ENCODE measurements around the gene ALDOB.

ALDOB gene

GRCh38 chr9:101433229-101433628, 2.3 kb downstream of the ALDOB start:
- TF ChIP-seq REST (tag by site-specific recombination; IDR thresholded peaks at IDR 0.05): no peak
- no peak for TF ChIP-seq ZBTB26 (tag by site-specific recombination; optimal IDR thresholded peaks at IDR 0.05)
- no peak for TF ChIP-seq ZNF530 (tag by site-specific recombination; IDR thresholded peaks at IDR 0.05; ENCODE audit: low read depth)
- no peak for TF ChIP-seq ZNF174 (tag by site-specific recombination; IDR thresholded peaks at IDR 0.05)
- TF ChIP-seq ZNF148 (tag by site-specific recombination; IDR thresholded peaks at IDR 0.05; ENCODE audit: borderline replicate concordance): no peak
- TF ChIP-seq TCF7L2 (IDR thresholded peaks at IDR 0.05; ENCODE audit: borderline replicate concordance, low read depth, low read length): no peak
- no peak for TF ChIP-seq BCL6B (tag by site-specific recombination; IDR thresholded peaks at IDR 0.05)
- no peak for TF ChIP-seq ZNF404 (tag by site-specific recombination; IDR thresholded peaks at IDR 0.05)
- TF ChIP-seq ZFP3 (tag by site-specific recombination; IDR thresholded peaks at IDR 0.05; ENCODE audit: low read depth): no peak
- TF ChIP-seq ZNF623 (tag by site-specific recombination; IDR thresholded peaks at IDR 0.05): no peak
- Histone ChIP-seq H3K27ac (ENCODE audit: extremely low read depth, low read depth, low read length) (no peak overlapping the region), H3K9me3 (ENCODE audit: control insufficient read depth, insufficient read depth, low read depth, low read length) (no peaks in the 10 kb centered on the region), H3K4me1 (ENCODE audit: control insufficient read depth, insufficient read depth, low read length) (no peaks in the 10 kb centered on the region), H3K4me3 (ENCODE audit: low read depth, low read length) (no peak overlapping the region), H3K36me3 (ENCODE audit: control insufficient read depth in 2 of 2, insufficient read depth in 1 of 2, low read length in 2 of 2) (no peaks in the 10 kb centered on the region)
- POLR2A ChIA-PET: no interaction called here
- CTCF ChIA-PET: interaction anchor here (0.6 to 1.7 kb wide), 3 partner anchors 16 to 200 kb away, joined by 4 to 14 read pairs (median 6); no protein-coding TSS in a partner anchor

GRCh38 chr9:101432740-101433139, 2.8 kb downstream of the ALDOB start:
- no peak overlapping the region for H3K4me3 ChIP-seq (ENCODE audit: low read depth, low read length)
- ChIA-PET POLR2A (no interaction called here), CTCF (interaction anchor here (1.1 to 1.7 kb wide), 3 partner anchors 11 to 97 kb away, joined by 4 to 14 read pairs (median 6); no protein-coding TSS in a partner anchor)
- TF ChIP-seq ZBTB11 (tag by site-specific recombination; conservative IDR thresholded peaks at IDR 0.05; ENCODE audit: low read depth) (no peak), PRDM2 (tag by site-specific recombination; IDR thresholded peaks at IDR 0.05; ENCODE audit: borderline replicate concordance) (no peak), ZNF398 (tag by site-specific recombination; IDR thresholded peaks at IDR 0.05) (no peak)

More at GRCh38 chr9:101432740-101433139, 2.8 kb downstream of the ALDOB start:
- no peaks in the 10 kb centered on the region for H3K4me1 ChIP-seq (ENCODE audit: control insufficient read depth, insufficient read depth, low read length)
- H3K27ac ChIP-seq (ENCODE audit: extremely low read depth, low read depth, low read length): no peak overlapping the region
- no peaks in the 10 kb centered on the region for H3K36me3 ChIP-seq (ENCODE audit: control insufficient read depth in 2 of 2, insufficient read depth in 1 of 2, low read length in 2 of 2)
- H3K9me3 ChIP-seq (ENCODE audit: control insufficient read depth, insufficient read depth, low read depth, low read length): no peaks in the 10 kb centered on the region

Data from HEK293 (cell line).